SU-DHL-6 (cell line): Measurements from ENCODE around the gene LINGO1.

Experiments used
- H2AFZ ChIP-seq: fragments of 200-600 bp; sonication (generic); 2 replicates; pipeline ENCODE4 v1.6.1; 2014; ENCODE audit warnings: low read depth, mild to moderate bottlenecking, moderate library complexity, mixed read lengths, antibody characterized with exemption, low read length; ENCODE audit not compliant: severe bottlenecking
- H3F3A ChIP-seq: fragments of 200-600 bp; shearing (Covaris generic); 2 replicates; pipeline ENCODE4 v1.6.0; 2016; ENCODE audit warnings: antibody characterized with exemption, mild to moderate bottlenecking; ENCODE audit not compliant: insufficient read depth
- H3K27ac ChIP-seq: fragments of 200-600 bp; sonication (generic); 2 replicates; pipeline ENCODE4 v1.5.1; 2016; ENCODE audit warnings: low read depth, mild to moderate bottlenecking, low read length, moderate library complexity, mixed read lengths
- H3K27me3 ChIP-seq: fragments of 200-600 bp; sonication (generic), shearing (Covaris generic); 2 replicates; pipeline ENCODE4 v1.6.0; 2014; ENCODE audit warnings: mild to moderate bottlenecking, low read length
- H3K36me3 ChIP-seq: fragments of 200-600 bp; sonication (generic); 2 replicates; pipeline ENCODE4 v1.6.1; 2014; ENCODE audit warnings: mild to moderate bottlenecking, low read length, mixed read lengths
- H3K4me2 ChIP-seq: fragments of 300-600, 200-600 bp; shearing (Covaris generic), sonication (generic); 2 replicates; pipeline ENCODE4 v1.6.0; 2014; ENCODE audit warnings: low read length, low read depth, mild to moderate bottlenecking; ENCODE audit not compliant: poor library complexity, severe bottlenecking
- H3K4me3 ChIP-seq: fragments of 200-600 bp; sonication (generic); 2 replicates; pipeline ENCODE4 v1.5.1; 2014; ENCODE audit warnings: antibody characterized with exemption, low read length, mild to moderate bottlenecking, mixed read lengths; ENCODE audit not compliant: insufficient read depth, poor library complexity, severe bottlenecking
- H3K79me2 ChIP-seq: fragments of 200-600 bp; sonication (generic); 2 replicates; pipeline ENCODE4 v1.6.1; 2014; ENCODE audit warnings: mild to moderate bottlenecking, low read length, moderate library complexity; ENCODE audit not compliant: insufficient read depth
- H3K9ac ChIP-seq: fragments of 200-600 bp; sonication (generic); 2 replicates; pipeline ENCODE4 v1.7.0; 2014; ENCODE audit warnings: mild to moderate bottlenecking, low read length
- H3K9me2 ChIP-seq: fragments of 200-600 bp; sonication (generic); replicated peaks from 2 replicates; pipeline ENCODE4 v1.6.1; 2014; ENCODE audit warnings: low read length; ENCODE audit not compliant: insufficient read depth
- H3K9me3 ChIP-seq: fragments of 200-600 bp; sonication (generic); 2 replicates; pipeline ENCODE4 v1.6.1; 2014; ENCODE audit warnings: low read length, mixed read lengths; ENCODE audit not compliant: insufficient read depth
- H4K20me1 ChIP-seq: fragments of 200-600 bp; sonication (generic); 2 replicates; pipeline ENCODE4 v1.6.1; 2014; ENCODE audit warnings: low read depth, mild to moderate bottlenecking, antibody characterized with exemption, low read length, moderate library complexity, mixed read lengths
- EZH2phosphoT487 ChIP-seq: fragments of 200-600 bp; sonication (generic), shearing (Covaris generic); conservative IDR thresholded peaks from 2 replicates; pipeline ENCODE4 v1.6.1; 2018; ENCODE audit warnings: mild to moderate bottlenecking, antibody characterized with exemption, low read length, moderate library complexity, mixed read lengths
- TF ChIP-seq, protein P1 (sequence below): fragments of 200-600 bp; sonication (generic); IDR thresholded peaks from one replicate; pipeline ENCODE4 v1.5.1; 2017; ENCODE audit warnings: antibody characterized with exemption, mild to moderate bottlenecking, low read length, moderate library complexity; ENCODE audit not compliant: insufficient read depth, poor library complexity, severe bottlenecking

Gene LINGO1

DNA sequence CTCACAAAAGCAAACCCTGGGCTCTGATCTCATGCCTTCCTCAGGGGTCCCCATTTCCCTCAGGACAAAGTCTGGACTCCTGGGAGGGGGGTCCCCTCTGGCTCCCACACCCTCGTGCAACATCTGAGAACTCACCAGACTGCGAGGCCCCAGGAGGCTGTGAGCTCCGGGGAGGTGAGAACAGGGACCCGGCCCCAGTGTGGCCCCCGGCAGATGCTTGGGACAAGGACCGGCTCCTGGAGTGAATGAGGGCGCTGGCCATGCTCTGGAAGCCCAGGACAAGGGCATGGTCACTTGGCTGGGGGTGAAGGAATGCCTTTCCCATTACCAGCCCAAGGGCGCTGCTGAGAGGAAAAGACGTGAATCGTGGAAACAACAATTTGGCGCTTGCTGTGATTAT is 48.0 kb downstream of the LINGO1 start:
- H3K27me3 ChIP-seq = no peaks in the 10 kb centered on the region
- no peaks in the 10 kb centered on the region for H4K20me1 ChIP-seq
- H3K36me3 ChIP-seq = no peaks in the 10 kb centered on the region
- H3K9ac ChIP-seq = no peak overlapping the region
- H3K4me2 ChIP-seq = no peak overlapping the region
- no peaks in the 10 kb centered on the region for H3K9me3 ChIP-seq
- H3K4me3 ChIP-seq = no peak overlapping the region
- TF ChIP-seq, protein P1, sequence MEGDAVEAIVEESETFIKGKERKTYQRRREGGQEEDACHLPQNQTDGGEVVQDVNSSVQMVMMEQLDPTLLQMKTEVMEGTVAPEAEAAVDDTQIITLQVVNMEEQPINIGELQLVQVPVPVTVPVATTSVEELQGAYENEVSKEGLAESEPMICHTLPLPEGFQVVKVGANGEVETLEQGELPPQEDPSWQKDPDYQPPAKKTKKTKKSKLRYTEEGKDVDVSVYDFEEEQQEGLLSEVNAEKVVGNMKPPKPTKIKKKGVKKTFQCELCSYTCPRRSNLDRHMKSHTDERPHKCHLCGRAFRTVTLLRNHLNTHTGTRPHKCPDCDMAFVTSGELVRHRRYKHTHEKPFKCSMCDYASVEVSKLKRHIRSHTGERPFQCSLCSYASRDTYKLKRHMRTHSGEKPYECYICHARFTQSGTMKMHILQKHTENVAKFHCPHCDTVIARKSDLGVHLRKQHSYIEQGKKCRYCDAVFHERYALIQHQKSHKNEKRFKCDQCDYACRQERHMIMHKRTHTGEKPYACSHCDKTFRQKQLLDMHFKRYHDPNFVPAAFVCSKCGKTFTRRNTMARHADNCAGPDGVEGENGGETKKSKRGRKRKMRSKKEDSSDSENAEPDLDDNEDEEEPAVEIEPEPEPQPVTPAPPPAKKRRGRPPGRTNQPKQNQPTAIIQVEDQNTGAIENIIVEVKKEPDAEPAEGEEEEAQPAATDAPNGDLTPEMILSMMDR = no peak
- no peak for TF ChIP-seq EZH2phosphoT487
- H3K9me2 ChIP-seq = no peaks in the 10 kb centered on the region
- no peaks in the 10 kb centered on the region for H3K79me2 ChIP-seq
- no peak overlapping the region for H3K27ac ChIP-seq
- H2AFZ ChIP-seq = no peak overlapping the region
- H3F3A ChIP-seq = no peaks in the 10 kb centered on the region

DNA sequence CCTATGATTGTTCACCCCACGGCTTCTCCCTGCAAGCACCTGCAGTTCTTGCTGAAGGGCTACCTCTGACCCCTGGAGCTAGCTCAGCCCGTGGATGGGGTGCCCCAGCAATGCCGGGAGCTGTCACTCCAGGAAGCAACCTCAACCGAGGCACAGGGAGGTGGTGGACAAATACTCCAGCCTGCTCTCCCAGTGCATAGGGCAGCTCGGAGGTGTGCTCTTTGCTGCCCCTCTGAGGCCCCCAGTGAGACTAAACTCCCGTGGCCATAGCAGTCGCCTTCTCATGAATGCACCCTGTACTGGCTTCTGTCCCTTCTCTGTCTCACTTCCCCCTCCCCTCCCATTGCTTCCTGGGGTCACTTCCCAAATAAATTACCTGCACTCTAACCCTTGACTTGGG is 48.5 kb downstream of the LINGO1 start:
- TF ChIP-seq EZH2phosphoT487 = no peak
- TF ChIP-seq, protein P1 = no peak
- no peak overlapping the region for H3K9ac ChIP-seq
- no peaks in the 10 kb centered on the region for H3K79me2 ChIP-seq
- no peak overlapping the region for H2AFZ ChIP-seq
- H3F3A ChIP-seq = no peaks in the 10 kb centered on the region
- no peaks in the 10 kb centered on the region for H3K27me3 ChIP-seq
- H3K27ac ChIP-seq = no peak overlapping the region
- no peaks in the 10 kb centered on the region for H3K9me3 ChIP-seq
- no peaks in the 10 kb centered on the region for H3K9me2 ChIP-seq
- H3K4me3 ChIP-seq = no peak overlapping the region
- no peak overlapping the region for H3K4me2 ChIP-seq
- no peaks in the 10 kb centered on the region for H4K20me1 ChIP-seq
- no peaks in the 10 kb centered on the region for H3K36me3 ChIP-seq

DNA sequence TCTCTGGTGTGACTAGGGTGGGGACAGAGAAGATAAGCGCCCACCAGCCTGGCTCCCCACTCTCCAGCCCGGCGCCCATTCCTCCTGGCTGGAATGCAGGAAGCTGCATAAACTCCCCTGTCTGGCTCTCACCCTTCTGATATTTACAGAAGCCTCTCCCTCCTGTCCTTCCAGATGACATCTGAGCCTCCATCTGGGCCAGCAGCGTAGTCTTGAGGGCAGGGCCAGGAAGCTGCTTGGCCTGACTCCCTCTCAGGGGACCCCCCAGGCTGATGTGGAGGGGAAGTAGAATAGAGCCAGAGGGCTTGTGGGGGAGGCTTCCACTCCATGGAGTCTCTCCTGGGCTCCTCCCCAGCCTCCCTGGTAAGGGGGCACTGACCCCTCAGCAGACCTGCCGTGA is 49.9 kb downstream of the LINGO1 start:
- Histone ChIP-seq H3F3A (no peaks in the 10 kb centered on the region), H3K27ac (no peak overlapping the region), H3K9me3 (no peaks in the 10 kb centered on the region), H3K9ac (no peak overlapping the region), H3K36me3 (no peaks in the 10 kb centered on the region), H3K9me2 (no peaks in the 10 kb centered on the region), H3K79me2 (no peaks in the 10 kb centered on the region), H4K20me1 (no peaks in the 10 kb centered on the region), H3K4me3 (no peak overlapping the region), H3K27me3 (no peaks in the 10 kb centered on the region), H2AFZ (no peak overlapping the region), H3K4me2 (no peak overlapping the region)
- TF ChIP-seq EZH2phosphoT487 = no peak
- TF ChIP-seq, protein P1 = no peak
